ENCODE data around the gene RTCA. TPM values are rescaled to one million over a fixed set of nuclear protein-coding genes. Genes with fewer than 3 reads are reported as not detected.

RTCA gene
- total RNA-seq, 1 donor from 2014 or later = 39.3 TPM

- no peak overlapping the region for H3K27ac Mint-ChIP-seq
- no peaks in the 10 kb centered on the region for H3K27me3 Mint-ChIP-seq
- H3K36me3 Mint-ChIP-seq (ENCODE audit: insufficient read depth) = no peaks in the 10 kb centered on the region
- no peak for TF ChIP-seq CTCF (IDR thresholded peaks at IDR 0.05; ENCODE audit: unreplicated experiment)
- H3K4me1 Mint-ChIP-seq (ENCODE audit: low read depth) = peaks cover 5% of the 10 kb centered on the region
- no peak overlapping the region for H3K4me3 Mint-ChIP-seq (ENCODE audit: low read depth)
- H3K9me3 Mint-ChIP-seq (ENCODE audit: low read depth) = no peaks in the 10 kb centered on the region
- DNase-seq (ENCODE audit: low spot score, unreplicated experiment) = no peak
These were observed 74.5 kb downstream of the RTCA start for GRCh38 chr1:100340494-100340893.

- H3K27me3 Mint-ChIP-seq = no peaks in the 10 kb centered on the region
These were observed 76.3 kb downstream of the RTCA start for GRCh38 chr1:100342348-100342747.

More at GRCh38 chr1:100342348-100342747, 76.3 kb downstream of the RTCA start:
- no peak for DNase-seq (ENCODE audit: low spot score, unreplicated experiment)
- TF ChIP-seq CTCF (IDR thresholded peaks at IDR 0.05; ENCODE audit: unreplicated experiment) = no peak
- no peak overlapping the region for H3K27ac Mint-ChIP-seq
- H3K4me3 Mint-ChIP-seq (ENCODE audit: low read depth) = no peak overlapping the region
- H3K4me1 Mint-ChIP-seq (ENCODE audit: low read depth) = peaks cover 2% of the 10 kb centered on the region
- H3K9me3 Mint-ChIP-seq (ENCODE audit: low read depth) = no peaks in the 10 kb centered on the region
- H3K36me3 Mint-ChIP-seq (ENCODE audit: insufficient read depth) = no peaks in the 10 kb centered on the region

Small RNAs within 50 kb of the gene (microRNA-seq; reads per million reads assigned to microRNA genes)
- not detected for gene MIR553 (ENCODE audit: borderline number of aligned reads, unreplicated experiment)

Other genes starting within 250 kb of the RTCA start
- gene SASS6, start 133.3 kb upstream of the RTCA start, total RNA-seq = 11.1 and 11.5 TPM in 2 replicates
- gene TRMT13, start 133.1 kb upstream of the RTCA start, total RNA-seq = 23.9 and 26.2 TPM in 2 replicates
- gene LRRC39, start 88.0 kb upstream of the RTCA start, total RNA-seq = 1.1 and 1.8 TPM in 2 replicates
- gene DBT, start 16.4 kb upstream of the RTCA start, total RNA-seq = 20.4 and 21.0 TPM in 2 replicates
- 22.5 and 23.3 TPM in 2 replicates for gene CDC14A, start 86.3 kb downstream of the RTCA start, total RNA-seq